Activated CD4-positive, alpha-beta T cell treated with anti-CD3 and anti-CD28 coated beads, Interleukin-2, Interleukin-4, amounts not matched to agents 100 ng/mL and 50 ng/mL, durations not matched to agents 16 hours and 8 hours (primary cell): ENCODE results near the gene FGF5.
"Not testable (repeated sequence)": the region's sequence is repeated elsewhere in the genome, so short reads cannot be mapped to it uniquely, and the experiment has no call there.

ENCODE experiments used
- DNase-seq: peaks from one replicate; pipeline ENCODE4 v3.0.0-alpha.2; 2020; ENCODE audit warnings: low spot score

Gene FGF5

GRCh38 chr4:80295826-80296225 lies 29.4 kb downstream of the FGF5 start:
- no peak for DNase-seq

GRCh38 chr4:80301884-80302283 lies 35.4 kb downstream of the FGF5 start:
- DNase-seq, result no peak

DNA sequence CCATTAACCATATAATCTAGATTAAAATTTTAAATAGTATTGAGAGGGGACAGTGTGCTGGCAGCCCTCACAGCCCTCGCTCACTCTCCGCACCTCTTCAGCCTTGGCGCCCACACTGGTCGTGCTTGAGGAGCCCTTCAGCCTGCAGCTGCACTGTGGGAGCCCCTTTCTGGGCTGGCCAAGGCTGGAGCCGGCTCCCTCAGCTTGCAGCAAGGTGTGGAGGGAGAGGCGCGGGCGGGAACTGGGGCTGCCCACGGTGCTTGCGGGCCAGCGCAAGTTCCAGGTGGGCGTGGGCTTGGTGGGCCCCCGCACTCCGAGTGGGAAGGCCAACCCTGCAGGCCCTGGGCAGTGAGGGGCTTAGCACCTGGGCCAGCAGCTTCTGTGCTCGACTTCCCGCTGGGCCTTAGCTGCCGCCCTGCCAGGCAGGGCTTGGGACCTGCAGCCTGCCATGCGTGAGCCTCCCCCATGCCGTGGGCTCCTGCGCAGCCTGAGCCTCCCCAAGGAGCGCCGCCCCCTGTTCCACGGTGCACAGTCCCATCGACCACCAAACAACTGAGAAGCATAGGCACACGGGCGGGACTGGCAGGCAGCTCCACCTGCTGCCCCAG lies 36.3 kb downstream of the FGF5 start:
- DNase-seq, result no peak

- DNase-seq, result no peak
Measured at GRCh38 chr4:80305466-80305865, 39.0 kb downstream of the FGF5 start.

DNA sequence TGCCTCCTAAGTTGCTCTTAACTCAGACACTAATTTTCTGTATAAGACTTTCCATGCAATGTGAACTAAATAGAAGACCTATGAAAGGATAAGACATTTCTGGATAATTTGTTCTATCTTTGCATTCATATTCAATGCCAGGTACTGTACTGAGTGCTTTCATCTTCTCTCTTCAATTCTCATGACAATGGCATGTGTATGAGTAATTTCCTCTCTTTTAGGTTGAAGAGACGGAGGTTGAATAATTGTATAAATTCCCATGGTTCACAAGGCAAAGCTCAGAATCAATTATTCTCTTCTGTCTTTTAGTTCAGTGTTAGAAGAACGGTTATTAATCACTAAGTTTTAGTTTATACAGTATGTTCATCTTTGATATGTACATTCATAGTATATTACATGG lies 39.8 kb downstream of the FGF5 start:
- DNase-seq, result no peak

DNA sequence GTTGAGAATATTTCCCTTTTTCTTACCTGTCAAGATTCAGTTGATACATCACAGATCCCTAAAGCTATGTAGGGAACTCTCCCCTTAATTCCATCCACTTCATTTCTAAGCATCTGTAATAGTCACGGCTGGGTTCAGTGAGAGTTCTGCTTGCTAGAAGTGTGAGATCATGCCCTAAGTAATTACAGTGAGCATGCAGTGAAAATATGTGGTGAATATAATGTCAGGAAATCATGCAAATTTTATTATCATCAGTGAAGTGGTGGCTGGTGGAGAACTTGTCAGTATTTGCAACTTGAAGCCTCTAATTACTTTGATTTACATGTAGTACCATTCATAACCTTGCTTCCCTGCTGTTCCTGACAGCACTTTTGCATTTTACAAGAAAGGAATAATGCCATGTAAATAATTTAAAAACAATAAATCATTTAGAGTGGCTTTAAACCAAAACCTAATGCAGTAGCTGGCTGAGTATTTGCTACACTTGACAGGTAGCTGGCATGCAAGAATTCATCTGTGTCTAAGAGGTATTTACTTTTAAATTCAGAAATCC lies 40.8 kb downstream of the FGF5 start:
- DNase-seq, result no peak

DNA sequence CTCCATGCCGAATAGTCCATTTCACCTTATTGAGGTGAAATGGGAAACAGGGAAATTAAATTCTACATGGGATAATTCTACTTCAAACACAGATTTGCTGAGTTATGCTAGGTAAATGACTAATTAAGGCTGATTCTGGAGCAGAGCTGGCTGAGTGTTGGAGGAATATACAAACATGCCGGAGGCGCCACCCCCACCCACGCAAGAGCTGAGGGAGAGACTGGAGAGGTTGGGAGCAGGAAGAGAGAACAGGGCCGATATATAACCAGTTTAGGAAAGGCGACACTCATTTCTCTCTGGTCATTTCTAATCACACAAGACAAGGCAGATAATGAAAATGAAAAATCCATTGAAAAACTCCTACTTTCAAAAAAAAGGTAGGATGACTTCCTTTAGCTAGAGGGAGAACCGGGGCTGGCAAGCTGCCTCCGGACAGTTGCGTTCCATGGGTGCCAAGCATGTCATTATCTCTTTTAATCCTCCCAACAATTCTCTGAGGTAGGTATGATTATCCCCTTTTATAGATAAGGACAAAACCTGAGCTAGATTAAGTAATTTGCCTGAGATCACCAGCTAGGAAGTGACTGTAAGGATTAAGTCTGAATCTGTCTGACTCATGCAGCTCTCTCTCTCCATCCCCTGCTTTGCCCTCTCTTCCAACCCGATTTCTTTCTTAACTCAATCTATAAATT lies 41.5 kb downstream of the FGF5 start:
- no peak for DNase-seq

DNA sequence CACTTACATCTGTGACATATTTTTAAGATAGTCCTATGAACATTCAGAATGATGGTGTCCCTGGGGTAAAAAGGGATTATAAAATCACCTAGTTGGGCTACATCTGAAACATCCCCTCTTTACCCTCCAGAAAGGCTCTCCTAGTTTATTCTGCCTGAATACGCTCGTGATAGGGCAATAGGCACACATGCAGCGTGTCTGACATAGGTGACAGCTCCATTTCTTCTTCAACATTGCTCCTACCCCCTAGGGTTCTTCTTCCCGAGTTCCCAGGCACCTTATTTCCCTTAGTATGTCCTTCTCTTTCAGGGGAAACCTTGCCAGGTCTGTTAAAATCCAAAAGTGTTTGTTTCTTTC lies 42.0 kb downstream of the FGF5 start:
- DNase-seq, result no peak

DNA sequence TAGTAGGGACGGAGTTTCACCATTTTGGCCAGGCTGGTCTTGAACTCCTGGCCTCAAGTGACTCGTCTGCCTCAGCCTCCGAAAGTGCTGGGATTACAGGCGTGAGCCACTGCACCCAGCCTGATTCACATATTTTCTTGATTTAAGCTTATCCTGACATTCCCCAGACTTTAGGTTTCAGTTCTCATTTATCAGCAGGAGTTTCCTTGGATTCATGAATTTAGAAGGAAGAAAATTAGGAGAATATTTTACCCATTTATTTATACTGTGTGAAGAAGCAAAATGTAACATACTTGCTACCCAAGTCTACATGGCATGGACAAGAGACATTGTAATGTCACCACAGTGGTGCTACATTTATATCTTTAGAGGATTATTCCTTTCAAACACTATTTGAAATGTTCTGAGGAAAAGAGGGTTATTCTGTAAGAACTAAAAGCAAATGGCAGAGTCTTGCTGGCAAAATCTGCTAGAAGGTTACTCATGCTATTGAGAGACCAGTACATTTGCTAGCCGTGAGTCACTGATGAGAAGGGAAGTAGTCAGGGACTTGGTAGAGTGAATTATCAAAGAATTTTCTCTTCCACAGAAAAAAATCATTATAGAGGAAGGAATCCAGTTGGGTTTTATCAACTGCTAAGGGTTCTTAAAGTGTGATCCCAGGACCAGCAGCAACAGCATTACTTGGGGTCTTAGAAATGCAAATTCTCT lies 43.0 kb downstream of the FGF5 start:
- no peak for DNase-seq

DNA sequence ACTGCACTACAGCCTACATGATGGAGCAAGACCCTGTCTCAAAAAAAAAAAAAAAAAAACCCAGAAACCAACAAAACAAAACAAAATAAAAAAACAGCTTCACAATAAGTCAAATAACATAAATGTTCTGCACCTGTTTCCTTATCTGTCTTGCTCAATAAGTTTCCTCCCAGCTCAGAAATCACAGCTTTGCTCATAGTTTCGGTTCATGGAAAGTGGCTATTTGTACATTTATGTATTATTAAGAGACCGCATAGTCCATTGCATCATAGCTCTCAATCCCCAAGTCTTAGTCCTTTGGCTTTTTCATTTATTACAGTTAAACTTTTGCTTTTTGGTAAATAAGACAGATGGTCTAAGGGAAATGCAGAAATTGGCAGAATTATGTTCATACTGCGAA lies 44.7 kb downstream of the FGF5 start:
- DNase-seq, result no peak

- no peak for DNase-seq
Measured at GRCh38 chr4:80312124-80312523, 45.7 kb downstream of the FGF5 start.

GRCh38 chr4:80313627-80314026 lies 47.2 kb downstream of the FGF5 start:
- DNase-seq, result no peak

GRCh38 chr4:80315848-80316247 lies 49.4 kb downstream of the FGF5 start:
- DNase-seq, result not testable (repeated sequence)

- no peak for DNase-seq
Measured at GRCh38 chr4:80321341-80321740, 54.9 kb downstream of the FGF5 start.

DNA sequence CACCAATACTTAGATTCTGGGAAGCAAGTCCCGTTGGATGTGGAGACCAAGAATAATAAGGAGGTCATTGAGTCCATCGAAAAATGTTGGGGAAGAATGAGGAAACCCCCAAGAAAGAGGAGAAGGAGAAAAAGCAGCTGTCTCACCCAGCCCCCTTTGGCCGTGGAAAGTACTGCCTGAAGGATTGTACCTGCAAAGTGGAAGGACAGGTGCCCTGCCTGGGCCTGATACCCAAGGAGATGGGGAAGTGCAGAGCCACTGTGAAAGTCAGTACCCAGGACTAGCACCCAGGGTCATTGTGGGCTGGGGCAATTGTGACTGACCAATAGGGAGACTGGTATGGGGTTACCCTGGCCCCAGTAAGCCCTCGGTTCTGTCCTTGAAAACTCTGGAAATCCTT lies 55.3 kb downstream of the FGF5 start:
- DNase-seq, result no peak

DNA sequence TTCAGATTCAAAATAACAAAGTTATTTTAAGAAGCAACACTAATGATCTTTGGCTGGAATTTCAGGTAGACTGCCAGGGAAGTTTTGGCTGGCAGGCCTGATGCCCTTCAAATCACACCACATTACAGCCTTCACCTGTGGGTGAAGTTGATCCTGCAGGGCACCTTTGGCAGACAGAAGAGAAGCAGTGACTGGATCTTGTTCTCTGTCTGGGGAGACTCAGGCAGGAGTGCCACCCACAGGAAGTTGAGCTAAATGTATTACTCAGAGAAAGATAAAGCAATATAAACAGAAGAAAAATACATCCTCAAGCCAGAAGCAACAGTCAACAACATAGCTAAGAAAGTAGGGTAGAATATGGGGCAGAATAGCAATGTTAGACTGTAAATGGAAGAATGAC lies 56.3 kb downstream of the FGF5 start:
- no peak for DNase-seq

DNA sequence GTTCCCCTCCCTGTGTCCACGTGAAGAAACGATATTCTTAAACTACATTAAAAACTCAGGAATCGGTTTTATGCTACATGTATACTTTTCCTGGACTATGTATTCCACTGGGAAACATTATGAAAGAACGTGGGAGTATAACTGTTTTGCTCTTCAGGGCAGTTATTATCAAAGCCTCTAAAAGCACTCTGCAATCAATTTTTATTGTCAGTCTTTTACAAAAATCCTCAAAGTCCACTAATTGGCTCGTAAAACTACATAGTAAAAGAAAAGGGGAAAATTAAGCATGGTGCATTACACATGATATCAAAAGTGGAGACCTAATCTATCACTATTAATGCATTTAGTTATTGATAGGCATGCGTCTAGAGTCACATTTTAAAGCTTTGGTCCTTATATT lies 57.7 kb downstream of the FGF5 start:
- no peak for DNase-seq

DNA sequence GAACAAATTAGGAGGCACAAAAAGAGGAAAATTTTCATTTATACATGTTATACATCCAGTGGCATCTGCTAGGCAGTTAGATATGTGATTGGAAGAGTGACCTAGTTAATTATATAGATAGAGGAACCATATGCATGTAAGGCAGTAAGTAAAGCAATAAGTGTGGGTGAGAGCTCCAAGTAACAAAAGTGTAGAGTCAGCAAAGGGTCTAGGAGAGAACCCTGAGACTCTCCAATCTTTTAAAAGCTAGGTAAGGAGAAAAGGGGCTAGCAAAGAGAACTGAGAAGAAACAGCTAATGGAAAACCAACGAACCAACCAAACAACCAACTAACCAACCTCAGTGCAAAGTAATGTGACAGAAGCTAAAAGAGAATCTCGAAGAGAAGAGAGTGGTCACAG lies 65.2 kb downstream of the FGF5 start:
- no peak for DNase-seq

GRCh38 chr4:80333121-80333520 lies 66.7 kb downstream of the FGF5 start:
- no peak for DNase-seq

DNA sequence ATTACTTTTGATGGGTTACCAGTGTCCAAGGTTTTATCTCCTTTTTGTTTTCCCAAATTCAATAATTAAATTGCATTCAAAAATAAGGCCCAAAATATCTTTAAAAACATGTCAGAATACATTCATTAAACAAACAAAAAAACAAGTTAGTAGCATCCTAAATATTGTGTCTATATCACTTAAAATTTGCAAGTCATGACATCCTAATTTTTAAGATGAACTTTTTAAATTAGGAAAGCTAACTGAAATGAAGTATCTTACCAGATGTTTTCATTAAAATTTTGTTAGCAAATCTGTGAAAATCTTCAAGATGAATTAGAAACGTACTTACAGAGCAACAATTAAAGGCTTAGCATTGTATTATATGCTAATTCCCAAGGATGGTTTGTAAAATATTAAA lies 68.1 kb downstream of the FGF5 start:
- no peak for DNase-seq

- DNase-seq, result no peak
Measured at GRCh38 chr4:80335226-80335553, 68.7 kb downstream of the FGF5 start.

GRCh38 chr4:80335554-80336358 lies 69.3 kb downstream of the FGF5 start, which contains the start of gene CFAP299:
Gene CFAP299 (plus strand): TSS chr4:80335730.
- peak; percentile 63 for DNase-seq

- no peak for DNase-seq
Measured at GRCh38 chr4:80336582-80336981, 70.1 kb downstream of the FGF5 start.
